SKM-1 (cell line): ENCODE results near the gene BUB1B.

Source experiments
- DNase-seq: peaks from one replicate; lab custom pipeline; 2025; ENCODE audit not compliant: unreplicated experiment; lab: John Stamatoyannopoulos, UW

The BUB1B gene

GRCh38 chr15:40252438-40253166 lies 91.7 kb downstream of the BUB1B start:
- no peak for DNase-seq

DNA sequence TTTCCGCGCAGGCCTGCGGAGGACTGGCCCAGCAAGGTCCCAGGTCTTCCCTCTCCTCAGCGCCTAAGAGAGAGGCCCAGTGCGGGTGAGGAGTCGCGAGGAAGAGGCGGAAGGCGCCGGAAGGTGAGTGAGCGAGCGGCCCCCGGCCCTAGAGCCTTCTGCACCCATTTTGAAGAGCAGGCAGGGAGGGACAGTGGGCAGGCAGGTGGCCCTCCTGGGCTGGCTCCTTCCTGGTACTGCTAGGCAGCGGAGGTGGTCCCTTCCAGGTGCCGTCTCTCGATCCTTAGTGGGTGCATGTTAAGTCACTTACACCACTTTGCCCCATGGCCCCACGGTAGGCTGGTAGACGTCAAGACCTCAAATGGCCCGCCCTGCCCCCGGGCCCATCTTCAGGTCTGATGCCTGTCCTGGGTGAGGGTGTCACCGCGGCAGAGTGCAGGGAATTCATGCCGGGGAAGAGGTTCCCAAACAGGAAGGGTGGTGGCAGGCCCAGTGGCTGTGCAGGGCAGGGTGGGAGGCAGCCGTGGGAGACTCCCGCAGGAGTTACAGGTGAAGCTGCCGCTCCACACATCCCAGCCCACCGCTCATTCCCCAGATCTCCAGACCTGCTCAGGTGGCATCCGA lies 92.4 kb downstream of the BUB1B start:
- DNase-seq = no peak

GRCh38 chr15:40254452-40254851 lies 93.6 kb downstream of the BUB1B start:
- DNase-seq = no peak

GRCh38 chr15:40255033-40255432 lies 94.2 kb downstream of the BUB1B start:
- no peak for DNase-seq

DNA sequence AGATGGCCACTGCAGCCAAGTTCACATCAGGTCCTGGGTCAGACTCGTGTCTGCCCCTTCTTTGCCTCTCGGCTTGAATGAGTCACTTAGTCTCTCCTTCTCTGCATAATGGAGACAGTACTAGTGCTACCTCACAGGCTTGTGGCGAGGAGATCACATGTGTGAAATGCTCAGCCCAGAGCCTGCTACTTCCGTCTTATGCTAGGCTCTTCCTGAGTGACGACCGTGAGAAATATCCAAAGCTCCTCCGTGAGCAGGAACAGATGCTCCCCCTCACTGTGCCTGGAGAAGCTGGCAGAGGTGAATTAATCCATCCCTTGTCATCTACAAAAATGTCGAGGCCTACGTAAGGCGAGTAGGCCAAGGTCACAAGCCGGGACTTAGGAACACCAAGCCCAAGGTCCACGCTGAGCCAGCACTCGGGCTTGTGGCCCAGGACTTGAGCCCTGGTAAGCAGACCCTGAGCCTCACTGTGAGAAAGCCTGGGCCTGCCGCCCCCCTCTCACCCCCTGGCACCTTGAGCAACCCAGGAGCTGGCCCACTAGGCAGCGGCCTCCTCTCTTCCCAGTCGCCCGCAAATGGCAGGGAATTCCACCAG lies 95.9 kb downstream of the BUB1B start:
- no peak for DNase-seq

DNA sequence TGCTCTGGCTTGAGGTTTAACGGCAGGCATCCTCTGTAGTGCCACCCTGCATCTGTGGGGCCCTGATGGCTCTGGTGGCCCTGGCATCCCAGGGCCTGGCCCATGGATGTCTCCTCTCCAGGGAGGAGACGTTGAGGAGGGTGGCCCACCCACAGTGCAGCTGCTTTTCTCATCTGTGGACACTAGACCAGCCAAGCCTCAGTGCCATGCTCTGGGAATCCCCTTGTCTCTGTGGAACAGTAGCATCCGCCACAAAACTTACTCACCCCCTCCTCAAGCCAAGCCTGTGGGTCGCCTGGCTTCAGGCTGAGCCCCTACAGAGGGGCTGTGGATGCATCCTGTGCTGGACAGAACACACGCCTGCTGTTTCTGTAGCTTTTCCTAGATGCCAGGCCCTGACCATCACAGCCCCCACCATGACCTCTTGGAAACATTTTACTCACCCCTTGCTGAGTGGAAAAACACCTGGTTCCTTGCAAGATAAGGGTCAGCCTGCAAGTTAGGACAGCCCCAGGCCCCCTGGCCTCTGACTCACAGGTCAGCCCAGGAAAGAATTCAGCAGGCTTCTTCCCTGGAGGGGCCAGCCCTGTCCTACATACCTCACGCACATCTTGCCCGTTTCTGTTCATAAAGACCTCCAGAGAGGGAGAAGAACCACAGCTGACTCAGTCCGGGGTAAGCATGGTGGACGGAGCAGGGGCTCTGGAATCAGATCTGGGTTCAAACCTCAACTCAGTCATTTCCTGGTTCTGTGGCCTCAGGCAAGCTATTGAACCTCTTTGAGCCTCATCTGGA lies 97.0 kb downstream of the BUB1B start:
- DNase-seq = no peak

DNA sequence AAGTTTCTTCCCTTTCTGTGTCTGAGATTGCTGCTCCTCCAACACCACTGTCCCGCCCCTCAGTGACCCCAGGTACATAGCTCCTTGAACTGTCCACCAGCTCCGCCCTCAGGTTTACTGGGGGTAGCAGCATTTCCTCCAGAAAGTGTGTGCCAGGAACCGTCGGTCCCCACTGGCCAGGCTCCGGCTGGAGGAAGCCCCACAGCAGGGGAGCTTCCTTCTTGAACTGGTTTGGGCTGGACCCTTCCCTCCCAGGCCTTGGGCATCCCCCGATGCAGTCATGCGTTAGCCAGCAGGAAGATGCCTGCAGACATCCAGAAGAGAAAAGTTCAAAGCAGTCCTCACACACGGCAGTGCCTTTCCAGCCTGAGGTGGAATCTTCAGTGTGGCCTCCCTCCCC lies 97.7 kb downstream of the BUB1B start:
- no peak for DNase-seq

DNA sequence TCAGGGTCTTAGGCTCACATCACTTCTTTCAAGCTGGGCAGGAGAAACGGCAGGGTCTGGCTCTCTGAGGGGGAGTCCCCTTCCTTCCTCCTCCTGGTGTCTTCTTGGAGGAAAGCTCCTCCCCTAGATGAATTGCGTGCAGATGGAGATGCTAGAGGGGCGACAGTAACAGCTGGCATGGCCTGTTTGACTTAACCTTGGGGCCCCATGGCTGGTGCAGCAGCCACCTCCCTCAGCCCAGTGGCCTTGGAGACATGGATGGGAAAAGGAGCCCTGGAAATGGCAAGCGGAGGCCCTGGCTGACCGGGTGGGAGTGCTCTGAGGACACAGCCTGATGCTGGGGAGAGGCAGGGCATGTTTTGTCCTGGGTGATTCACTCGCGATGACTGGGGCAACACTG lies 98.2 kb downstream of the BUB1B start:
- DNase-seq = no peak

GRCh38 chr15:40263024-40263754 lies 102.3 kb downstream of the BUB1B start:
- no peak for DNase-seq

DNA sequence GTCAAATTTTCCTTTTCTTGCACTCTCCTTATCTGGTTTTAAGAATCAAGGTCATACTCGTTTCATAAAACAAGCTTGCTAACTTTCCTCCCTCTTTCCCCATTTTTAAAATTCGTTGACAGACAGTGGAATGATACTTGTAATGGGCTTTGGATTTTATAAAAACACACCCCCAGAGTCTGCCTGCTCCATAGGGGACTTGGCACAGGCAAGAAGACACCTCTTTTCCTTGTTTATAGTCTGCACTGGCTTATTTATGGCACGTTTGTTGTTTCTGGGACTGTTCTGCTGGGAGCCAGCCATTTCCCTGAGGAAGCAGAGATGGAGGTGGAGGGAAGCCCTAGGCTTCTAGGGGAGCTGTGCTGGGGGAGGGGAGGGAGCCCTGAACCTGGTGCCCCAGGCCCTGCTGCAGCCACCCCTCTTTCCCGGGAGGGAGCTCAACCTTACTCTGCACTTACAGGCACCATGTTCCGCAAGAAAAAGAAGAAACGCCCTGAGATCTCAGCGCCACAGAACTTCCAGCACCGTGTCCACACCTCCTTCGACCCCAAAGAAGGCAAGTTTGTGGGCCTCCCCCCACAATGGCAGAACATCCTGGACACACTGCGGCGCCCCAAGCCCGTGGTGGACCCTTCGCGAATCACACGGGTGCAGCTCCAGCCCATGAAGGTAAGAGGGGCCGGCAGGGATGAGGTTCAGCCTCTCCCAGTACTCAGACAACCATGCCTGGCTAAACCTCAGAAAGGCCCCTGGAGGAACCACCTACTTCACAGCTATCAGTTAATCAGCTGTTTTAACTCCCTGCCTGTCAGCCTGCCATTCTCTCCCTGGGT lies 103.7 kb downstream of the BUB1B start:
- DNase-seq = no peak

GRCh38 chr15:40265355-40265754 lies 104.5 kb downstream of the BUB1B start:
- DNase-seq = no peak

GRCh38 chr15:40265875-40266274 lies 105.0 kb downstream of the BUB1B start:
- DNase-seq = no peak

DNA sequence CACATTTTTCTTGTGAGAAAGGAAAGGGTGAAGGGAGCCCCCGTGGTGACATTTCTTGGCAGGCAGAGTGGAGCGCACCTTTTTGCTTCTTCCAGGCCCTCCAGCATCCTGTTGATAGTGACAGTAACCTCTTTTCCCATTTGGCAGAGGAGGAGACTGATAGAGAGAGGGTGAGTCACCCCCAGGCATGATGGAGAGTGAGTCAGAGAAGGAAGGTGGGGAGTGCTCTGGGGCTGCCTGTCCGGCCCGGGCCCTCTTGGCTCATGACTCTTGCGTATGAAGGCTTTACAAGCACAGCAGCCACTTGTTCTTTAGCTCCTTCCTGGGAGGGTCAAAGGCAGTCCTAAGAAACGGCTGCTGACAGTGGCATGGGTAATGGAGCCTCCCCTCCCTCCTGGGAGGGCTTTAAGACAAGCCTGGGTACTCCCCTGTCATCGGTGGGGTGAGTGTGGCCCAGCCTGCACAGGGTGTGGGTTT lies 106.0 kb downstream of the BUB1B start:
- DNase-seq = no peak

- DNase-seq = no peak
These were observed 106.8 kb downstream of the BUB1B start for GRCh38 chr15:40267670-40268069.

GRCh38 chr15:40269604-40270003 lies 108.7 kb downstream of the BUB1B start:
- no peak for DNase-seq

DNA sequence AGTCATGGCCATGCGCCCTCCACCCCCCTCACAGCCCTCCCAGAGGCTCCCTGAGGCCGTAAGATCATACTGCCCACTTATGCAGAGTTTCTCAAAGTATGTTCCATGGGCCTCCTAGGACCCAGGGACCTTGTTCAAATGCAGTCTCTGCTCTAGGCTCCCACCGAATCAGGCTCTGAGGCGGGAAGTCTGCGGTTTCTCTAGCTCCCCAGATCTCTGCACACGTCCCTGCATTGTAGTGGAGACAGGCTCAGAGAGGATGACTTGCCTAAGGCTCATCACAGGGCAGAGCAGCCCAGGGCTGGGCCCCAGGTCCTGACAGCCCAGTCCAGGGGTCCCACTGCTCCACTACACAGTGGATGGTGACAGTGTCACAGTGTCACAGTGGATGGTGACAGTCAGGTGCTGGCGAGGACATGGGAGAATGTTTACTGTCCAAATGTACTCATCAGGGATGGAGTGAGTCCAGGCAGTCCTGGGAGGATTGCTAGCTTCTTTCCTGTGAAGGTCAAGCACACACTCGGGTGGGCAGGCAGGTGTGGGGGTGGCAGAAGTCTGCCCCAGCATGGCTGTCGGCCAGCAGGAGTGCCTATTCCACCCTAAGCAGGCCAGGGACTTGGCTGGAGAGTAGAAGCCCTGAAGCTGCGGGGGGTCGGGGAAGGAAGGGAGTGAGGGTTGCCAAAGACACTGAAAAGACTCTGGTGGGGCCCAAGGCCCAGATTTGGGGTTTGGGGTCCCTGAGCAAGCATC lies 109.6 kb downstream of the BUB1B start:
- no peak for DNase-seq
